ENCODE measurements around the gene CIBAR2.

The CIBAR2 gene

DNA sequence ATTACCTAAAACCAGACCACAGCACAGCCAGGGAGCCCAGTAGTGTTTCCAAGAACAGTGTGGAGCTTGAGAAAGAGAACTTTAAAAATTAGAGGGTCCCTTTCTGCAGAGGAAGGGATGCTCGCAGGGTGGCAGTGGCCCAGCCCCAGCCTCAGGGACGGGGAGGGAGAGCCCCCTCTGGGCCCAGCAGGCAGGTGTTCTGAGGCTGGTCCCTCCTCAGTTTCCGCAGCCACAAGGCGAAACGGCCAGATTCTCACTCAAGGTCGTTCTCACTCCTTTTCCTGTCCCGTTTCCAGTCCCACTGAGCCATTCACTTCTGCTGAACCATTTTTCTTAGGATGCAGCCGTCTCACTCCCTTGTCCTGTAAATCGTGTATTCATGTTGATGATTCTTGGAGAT lies 20.0 kb downstream of the CIBAR2 start:
- peaks cover 23% of the 10 kb centered on the region for H3K4me1 Mint-ChIP-seq (ENCODE audit: low read depth)
- intact Hi-C loops (cut with micrococcal nuclease), result no loop called here
- peaks cover 35% of the 10 kb centered on the region for H3K36me3 Mint-ChIP-seq (ENCODE audit: low read depth)
- H3K27me3 Mint-ChIP-seq, result peaks cover 10% of the 10 kb centered on the region
- H3K4me3 Mint-ChIP-seq, result no peak overlapping the region
- H3K9me3 Mint-ChIP-seq, result no peaks in the 10 kb centered on the region
- no peak overlapping the region for H3K27ac Mint-ChIP-seq

DNA sequence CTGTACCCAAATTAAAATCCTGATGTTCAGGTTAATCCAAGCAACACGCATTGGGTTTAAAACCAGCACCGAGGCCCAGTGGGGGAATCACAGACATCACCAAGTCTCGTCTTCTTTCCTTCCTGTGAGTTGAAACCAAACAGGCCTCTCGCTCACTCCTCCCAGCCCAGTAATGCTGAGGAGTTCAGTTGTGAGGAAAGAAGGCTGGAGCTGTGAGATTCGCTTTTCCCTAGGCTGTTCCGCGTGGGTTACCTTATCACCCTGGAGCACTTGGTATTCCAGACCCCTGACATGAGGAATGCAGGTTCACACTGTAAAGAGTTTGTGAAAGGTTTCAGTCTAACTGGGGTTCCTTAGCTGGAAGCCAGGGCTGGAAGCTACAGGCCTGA lies 20.8 kb downstream of the CIBAR2 start:
- Mint-ChIP-seq H3K4me1 (ENCODE audit: low read depth) (peaks cover 31% of the 10 kb centered on the region), H3K27me3 (peaks cover 9% of the 10 kb centered on the region), H3K4me3 (no peak overlapping the region), H3K27ac (no peak overlapping the region), H3K9me3 (no peaks in the 10 kb centered on the region), H3K36me3 (ENCODE audit: low read depth) (peaks cover 43% of the 10 kb centered on the region)
- intact Hi-C loops (cut with micrococcal nuclease), result no loop called here

DNA sequence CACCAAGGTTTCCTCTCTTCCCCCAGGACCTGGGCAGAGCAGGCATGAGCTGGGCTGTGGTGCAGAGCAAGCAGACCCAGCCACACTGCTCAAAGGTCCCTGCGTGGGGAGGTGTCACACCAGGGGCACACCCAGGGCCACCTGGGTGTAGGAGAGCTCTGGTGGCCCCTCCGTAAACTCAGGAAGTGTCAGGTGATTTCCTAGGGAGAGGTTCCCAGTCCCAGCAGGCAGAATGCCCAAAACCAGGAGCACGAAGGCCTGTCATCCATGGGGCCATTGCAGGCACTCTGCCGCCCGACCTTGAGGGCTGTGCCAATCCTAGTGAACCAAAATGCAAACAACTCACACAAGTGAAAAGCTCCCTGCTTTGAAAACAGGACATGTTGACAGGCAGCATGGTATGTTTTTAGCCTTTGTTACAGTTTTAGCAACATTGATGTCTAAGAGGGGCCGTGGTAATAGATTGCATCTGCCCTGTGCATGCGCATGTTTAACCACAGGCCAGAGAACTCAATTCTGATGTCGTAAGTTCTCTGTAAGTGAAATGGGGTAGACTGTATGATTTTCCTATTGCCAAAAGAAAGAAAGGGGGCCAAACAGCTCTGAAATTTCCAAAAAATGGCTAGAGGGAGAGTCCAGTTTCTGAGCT lies 21.3 kb downstream of the CIBAR2 start:
- H3K27ac Mint-ChIP-seq, result no peak overlapping the region
- peaks cover 34% of the 10 kb centered on the region for H3K4me1 Mint-ChIP-seq (ENCODE audit: low read depth)
- H3K9me3 Mint-ChIP-seq, result no peaks in the 10 kb centered on the region

DNA sequence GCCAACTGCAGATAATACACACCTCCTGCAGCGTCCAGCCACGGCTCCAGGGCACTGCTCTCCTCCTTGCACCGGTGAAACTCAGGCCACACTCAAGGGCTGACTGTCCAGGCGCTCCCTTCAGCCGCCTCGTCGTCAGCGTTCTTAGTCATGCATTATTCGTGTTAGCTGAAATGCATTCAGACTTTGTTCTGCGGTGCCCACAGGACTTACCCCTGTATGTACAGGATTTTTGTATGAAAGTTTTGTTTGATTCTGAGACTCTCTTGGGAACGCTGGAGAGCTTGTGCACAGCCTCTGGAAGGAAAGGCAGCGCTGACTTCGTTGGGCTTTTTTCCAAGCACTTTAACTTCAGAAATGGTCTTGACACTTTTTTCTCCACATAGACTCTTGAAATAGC lies 22.1 kb downstream of the CIBAR2 start:
- H3K9me3 Mint-ChIP-seq, result no peaks in the 10 kb centered on the region
- no peak overlapping the region for H3K27ac Mint-ChIP-seq
- intact Hi-C loops (cut with micrococcal nuclease), result no loop called here
- H3K27me3 Mint-ChIP-seq, result peaks cover 9% of the 10 kb centered on the region
- H3K36me3 Mint-ChIP-seq (ENCODE audit: low read depth), result peaks cover 54% of the 10 kb centered on the region
- H3K4me1 Mint-ChIP-seq (ENCODE audit: low read depth), result peaks cover 37% of the 10 kb centered on the region
- no peak overlapping the region for H3K4me3 Mint-ChIP-seq

More for the DNA sequence above, 21.3 kb downstream of the CIBAR2 start:
- Mint-ChIP-seq H3K4me3 (no peak overlapping the region), H3K27me3 (peaks cover 9% of the 10 kb centered on the region), H3K36me3 (ENCODE audit: low read depth) (peaks cover 46% of the 10 kb centered on the region)
- intact Hi-C loops (cut with micrococcal nuclease), result no loop called here

DNA sequence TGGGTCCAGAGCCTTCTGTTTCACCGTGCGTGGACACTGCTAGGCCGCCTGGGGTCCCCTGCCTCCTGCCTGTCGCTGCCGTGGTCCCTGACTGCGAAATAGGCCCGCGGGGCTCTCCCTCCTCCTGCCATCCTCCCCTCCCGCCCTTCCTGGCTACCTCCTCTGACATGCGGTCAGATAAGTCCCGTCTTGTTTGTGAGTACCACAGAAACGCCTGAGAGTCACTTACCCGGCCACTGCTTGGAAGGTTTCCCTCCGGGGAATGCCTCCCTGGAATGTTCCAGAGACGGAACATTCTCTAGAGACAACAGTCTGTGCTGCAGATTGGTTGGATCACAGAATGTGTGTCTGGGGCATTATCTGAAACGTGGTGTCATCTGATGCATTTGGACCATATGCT lies 22.7 kb downstream of the CIBAR2 start:
- intact Hi-C loops (cut with micrococcal nuclease), result loop anchor here (5.0 to 10.0 kb wide), 4 partner anchors 42 to 335 kb away; partner anchors contain the start of gene KIAA0513
- Mint-ChIP-seq H3K9me3 (no peaks in the 10 kb centered on the region), H3K27me3 (peaks cover 3% of the 10 kb centered on the region), H3K27ac (no peak overlapping the region), H3K36me3 (ENCODE audit: low read depth) (peaks cover 60% of the 10 kb centered on the region), H3K4me1 (ENCODE audit: low read depth) (peaks cover 41% of the 10 kb centered on the region), H3K4me3 (no peak overlapping the region)

DNA sequence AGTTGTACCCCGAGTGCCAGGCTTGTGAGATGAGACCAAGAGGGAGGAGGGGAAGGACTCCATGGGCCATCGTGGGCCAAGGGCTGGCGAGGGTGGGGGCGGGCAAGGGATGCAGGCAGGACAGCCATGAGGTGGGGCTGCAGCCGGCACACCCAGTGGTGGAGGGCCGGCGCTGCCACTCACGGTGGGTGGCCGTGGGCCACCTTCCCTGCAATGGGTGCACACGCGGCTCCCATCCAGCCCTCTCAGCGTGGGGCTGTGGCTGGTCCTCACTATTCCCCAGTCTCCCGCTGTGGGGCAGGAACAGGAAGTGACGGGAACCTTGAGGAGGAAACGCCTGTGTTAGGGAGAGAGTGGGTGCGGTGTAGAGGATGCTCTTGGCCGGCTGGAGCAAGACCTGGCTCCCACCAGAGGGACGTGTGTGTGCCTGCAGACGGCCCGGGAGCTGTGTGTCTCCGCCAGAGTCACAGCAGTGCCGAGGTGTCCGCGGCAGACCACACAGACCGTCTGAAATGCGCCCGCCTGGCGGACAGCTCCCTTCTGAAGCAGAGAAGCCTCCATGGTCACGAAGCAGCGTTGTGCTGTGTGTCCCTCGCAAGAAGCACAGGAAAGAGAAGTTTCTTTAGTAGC lies 23.6 kb downstream of the CIBAR2 start:
- intact Hi-C loops (cut with micrococcal nuclease), result loop anchor here (5.0 to 10.0 kb wide), 4 partner anchors 41 to 334 kb away; partner anchors contain the start of gene KIAA0513
- Mint-ChIP-seq H3K4me3 (no peak overlapping the region), H3K36me3 (ENCODE audit: low read depth) (peaks cover 60% of the 10 kb centered on the region)

DNA sequence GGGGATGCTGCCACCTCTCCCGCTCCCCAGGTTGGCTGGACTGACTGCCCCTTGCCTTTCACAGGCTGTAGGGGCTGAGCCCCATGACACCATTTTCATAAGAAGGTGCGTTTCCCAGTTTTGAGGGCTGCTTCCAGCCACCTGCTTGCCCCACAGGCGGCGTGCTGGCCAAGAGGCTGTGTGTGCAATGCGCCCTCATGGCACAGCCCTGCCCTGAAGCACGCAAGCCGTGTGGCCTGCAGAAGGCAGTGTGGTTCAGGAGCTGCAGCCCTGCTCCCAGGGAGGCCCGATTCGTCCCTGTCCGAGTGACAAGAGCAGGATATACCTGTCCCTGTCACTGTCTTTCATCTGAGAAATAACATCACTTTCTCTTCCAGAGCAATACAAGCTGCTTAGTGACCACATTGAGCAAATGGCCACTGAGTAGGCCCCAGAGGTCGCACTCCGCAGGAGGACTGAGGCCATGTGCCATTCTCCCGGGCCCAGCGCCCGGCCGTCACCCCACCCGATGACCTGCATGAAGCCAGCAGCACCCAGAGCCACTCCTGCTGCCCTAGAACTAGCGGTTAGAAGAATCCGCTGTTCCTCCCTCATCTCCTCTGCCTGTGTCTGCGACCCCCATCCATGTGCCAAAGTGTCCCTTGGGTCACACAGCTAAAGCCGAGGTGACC lies 24.2 kb downstream of the CIBAR2 start:
- Mint-ChIP-seq H3K4me1 (ENCODE audit: low read depth) (peaks cover 50% of the 10 kb centered on the region), H3K9me3 (no peaks in the 10 kb centered on the region), H3K27ac (peak overlapping the region; percentile 23), H3K36me3 (ENCODE audit: low read depth) (peaks cover 60% of the 10 kb centered on the region), H3K27me3 (peaks cover 2% of the 10 kb centered on the region), H3K4me3 (no peak overlapping the region)
- intact Hi-C loops (cut with micrococcal nuclease), result loop anchor here (5.0 to 10.0 kb wide), 4 partner anchors 41 to 333 kb away; partner anchors contain the start of gene KIAA0513

More for the DNA sequence above, 23.6 kb downstream of the CIBAR2 start:
- no peaks in the 10 kb centered on the region for H3K9me3 Mint-ChIP-seq
- peaks cover under 1% of the 10 kb centered on the region for H3K27me3 Mint-ChIP-seq
- H3K27ac Mint-ChIP-seq, result peak overlapping the region; percentile 23
- peaks cover 43% of the 10 kb centered on the region for H3K4me1 Mint-ChIP-seq (ENCODE audit: low read depth)

DNA sequence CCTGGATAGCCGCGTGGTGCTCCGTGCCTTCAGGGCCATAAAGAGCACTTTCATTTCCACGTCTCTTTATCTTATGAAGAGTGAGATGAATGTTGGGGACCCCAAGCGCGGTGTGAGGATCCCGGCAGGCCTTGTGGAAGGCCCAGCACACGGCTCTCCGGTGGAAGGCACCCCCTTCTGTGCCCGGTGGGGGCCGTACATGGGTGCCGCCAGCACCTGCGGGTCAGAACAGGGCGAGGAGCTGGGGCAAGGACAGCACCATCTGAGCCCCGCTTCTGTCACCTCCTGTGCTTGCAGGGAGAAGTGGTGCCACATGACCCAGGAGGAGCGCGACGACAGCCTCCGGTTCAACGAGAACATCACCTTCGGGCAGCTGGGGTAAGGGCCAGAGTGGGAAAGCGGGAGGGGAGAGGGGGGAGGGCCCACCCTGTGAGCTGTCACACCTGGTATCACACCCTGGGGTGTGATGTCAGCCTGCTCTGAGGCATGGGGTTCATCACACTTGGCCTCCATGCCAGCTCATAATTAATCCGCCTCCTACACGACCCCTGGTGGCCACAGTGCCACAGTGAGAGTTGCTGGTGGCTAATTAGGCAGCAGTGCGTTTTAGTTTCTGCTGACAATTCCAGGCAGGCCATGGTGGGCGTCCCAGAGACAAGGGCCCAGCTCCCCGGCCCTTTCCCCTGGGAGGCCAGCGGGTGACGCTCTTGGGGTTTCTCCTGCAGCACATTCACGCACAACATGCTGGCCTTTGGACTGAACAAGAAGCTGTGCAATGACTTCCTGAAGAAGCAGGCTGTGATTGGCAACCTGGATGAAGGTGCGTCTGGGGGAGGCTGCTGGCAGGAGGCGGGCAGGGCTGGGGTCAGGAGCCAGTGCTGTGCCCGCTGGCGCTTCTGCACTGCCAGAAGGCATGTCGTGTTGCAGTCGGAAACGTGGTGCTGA lies 25.7 kb downstream of the CIBAR2 start:
- H3K36me3 Mint-ChIP-seq (ENCODE audit: low read depth), result peaks cover 70% of the 10 kb centered on the region
- no peak overlapping the region for H3K27ac Mint-ChIP-seq
- intact Hi-C loops (cut with micrococcal nuclease), result loop anchor here (5.0 to 10.0 kb wide), 4 partner anchors 39 to 332 kb away; partner anchors contain the start of gene KIAA0513
- H3K4me1 Mint-ChIP-seq (ENCODE audit: low read depth), result peaks cover 64% of the 10 kb centered on the region
- H3K27me3 Mint-ChIP-seq, result peaks cover 7% of the 10 kb centered on the region
- H3K4me3 Mint-ChIP-seq, result no peak overlapping the region
- no peaks in the 10 kb centered on the region for H3K9me3 Mint-ChIP-seq

DNA sequence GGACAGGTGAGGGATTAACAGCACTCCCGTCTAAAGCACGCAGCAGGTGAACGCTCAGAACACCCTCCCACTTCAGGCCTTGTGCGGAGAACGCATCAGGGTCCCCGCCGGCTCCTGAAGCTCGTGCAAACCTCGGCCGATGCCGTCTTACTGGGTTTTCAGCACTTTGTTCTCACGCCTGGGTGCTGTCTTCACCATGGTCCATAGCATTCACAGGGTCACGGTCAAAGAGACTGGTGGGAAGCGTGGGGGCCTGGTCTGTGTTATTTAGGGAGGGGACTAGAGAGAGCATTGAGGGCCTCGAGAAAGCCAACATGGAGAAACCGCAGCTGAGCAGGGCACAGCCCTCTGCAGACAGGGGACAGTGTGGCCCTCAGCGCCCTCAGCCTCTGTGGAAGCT lies 26.6 kb downstream of the CIBAR2 start:
- Mint-ChIP-seq H3K27ac (no peak overlapping the region), H3K4me1 (ENCODE audit: low read depth) (peaks cover 63% of the 10 kb centered on the region), H3K9me3 (no peaks in the 10 kb centered on the region), H3K27me3 (peaks cover 7% of the 10 kb centered on the region), H3K36me3 (ENCODE audit: low read depth) (peaks cover 78% of the 10 kb centered on the region), H3K4me3 (no peak overlapping the region)
- intact Hi-C loops (cut with micrococcal nuclease), result loop anchor here (5.0 to 10.0 kb wide), 4 partner anchors 38 to 331 kb away; partner anchors contain the start of gene KIAA0513

DNA sequence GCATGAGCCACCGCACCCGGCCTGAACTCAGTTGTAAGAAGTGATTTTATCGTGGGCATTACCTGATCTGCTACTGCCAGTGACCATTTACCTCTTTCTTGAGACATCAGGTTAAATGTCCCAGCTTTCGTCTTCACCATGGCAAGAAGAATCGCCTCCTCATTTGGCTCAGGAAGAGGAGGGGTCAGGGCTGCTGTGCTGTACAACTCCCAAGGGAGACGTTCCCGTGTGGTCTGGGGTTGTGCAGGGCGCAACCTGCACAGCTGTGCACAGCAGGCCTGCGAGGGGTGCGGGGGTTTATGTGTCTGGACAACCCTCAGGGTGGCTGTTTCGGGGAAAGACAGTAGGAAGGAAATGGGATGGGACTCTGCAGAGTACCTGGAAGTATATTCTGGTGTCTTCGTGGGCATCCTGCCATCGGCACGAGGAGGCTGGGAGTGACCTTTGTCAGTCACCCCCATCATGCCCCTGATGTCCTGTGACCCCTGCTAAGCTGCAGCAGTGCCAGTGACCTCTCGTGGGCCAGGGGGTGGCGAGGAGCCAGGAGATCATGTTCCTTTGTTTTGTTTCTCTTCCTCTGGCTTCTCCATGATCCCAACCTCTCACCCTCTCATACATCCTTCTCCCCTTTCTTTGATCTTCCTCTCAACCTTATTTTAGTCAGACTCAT lies 27.3 kb downstream of the CIBAR2 start:
- no peak overlapping the region for H3K4me3 Mint-ChIP-seq
- intact Hi-C loops (cut with micrococcal nuclease), result loop anchor here (5.0 to 10.0 kb wide), 4 partner anchors 38 to 330 kb away; partner anchors contain the start of gene KIAA0513
- peaks cover 55% of the 10 kb centered on the region for H3K4me1 Mint-ChIP-seq (ENCODE audit: low read depth)
- H3K27me3 Mint-ChIP-seq, result peaks cover 7% of the 10 kb centered on the region
- no peak overlapping the region for H3K27ac Mint-ChIP-seq
- H3K9me3 Mint-ChIP-seq, result no peaks in the 10 kb centered on the region
- peaks cover 77% of the 10 kb centered on the region for H3K36me3 Mint-ChIP-seq (ENCODE audit: low read depth)

DNA sequence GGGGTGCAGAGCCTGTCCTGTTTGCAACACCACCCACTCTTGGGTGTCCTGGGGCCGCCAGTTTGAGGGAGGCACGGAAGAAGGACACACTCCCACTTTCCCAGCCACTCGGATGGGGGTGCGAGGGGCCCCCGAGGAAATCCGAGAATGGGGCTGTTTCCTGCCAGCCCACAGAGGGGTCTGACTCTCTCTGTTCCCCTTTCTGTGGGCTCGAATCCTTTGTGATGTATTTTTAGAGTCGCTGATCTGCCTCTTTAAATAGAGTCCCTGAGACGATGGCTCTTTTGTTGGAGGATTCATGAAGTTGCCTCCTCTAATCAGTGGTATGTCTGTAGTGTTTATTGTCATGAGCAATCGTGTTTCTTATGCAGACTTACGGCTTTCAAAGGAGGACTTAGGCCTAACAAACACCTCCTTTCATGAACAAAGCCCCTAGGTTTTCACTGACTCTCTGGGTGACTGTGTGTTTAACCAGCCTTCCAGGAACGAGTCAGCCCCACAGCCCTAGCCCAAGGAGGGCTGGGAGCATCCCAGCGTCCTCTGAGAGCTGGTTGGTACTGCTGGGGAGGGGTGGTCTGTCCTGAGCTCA lies 29.1 kb downstream of the CIBAR2 start:
- no peaks in the 10 kb centered on the region for H3K9me3 Mint-ChIP-seq
- peak overlapping the region; percentile 45 for H3K27ac Mint-ChIP-seq
- peaks cover 7% of the 10 kb centered on the region for H3K27me3 Mint-ChIP-seq
- H3K4me3 Mint-ChIP-seq, result peak overlapping the region; percentile 30
- H3K4me1 Mint-ChIP-seq (ENCODE audit: low read depth), result peaks cover 44% of the 10 kb centered on the region
- H3K36me3 Mint-ChIP-seq (ENCODE audit: low read depth), result peaks cover 77% of the 10 kb centered on the region
- intact Hi-C loops (cut with micrococcal nuclease), result loop anchor here (10.0 kb wide), 2 partner anchors 58 to 328 kb away; partner anchors contain the start of gene KIAA0513

DNA sequence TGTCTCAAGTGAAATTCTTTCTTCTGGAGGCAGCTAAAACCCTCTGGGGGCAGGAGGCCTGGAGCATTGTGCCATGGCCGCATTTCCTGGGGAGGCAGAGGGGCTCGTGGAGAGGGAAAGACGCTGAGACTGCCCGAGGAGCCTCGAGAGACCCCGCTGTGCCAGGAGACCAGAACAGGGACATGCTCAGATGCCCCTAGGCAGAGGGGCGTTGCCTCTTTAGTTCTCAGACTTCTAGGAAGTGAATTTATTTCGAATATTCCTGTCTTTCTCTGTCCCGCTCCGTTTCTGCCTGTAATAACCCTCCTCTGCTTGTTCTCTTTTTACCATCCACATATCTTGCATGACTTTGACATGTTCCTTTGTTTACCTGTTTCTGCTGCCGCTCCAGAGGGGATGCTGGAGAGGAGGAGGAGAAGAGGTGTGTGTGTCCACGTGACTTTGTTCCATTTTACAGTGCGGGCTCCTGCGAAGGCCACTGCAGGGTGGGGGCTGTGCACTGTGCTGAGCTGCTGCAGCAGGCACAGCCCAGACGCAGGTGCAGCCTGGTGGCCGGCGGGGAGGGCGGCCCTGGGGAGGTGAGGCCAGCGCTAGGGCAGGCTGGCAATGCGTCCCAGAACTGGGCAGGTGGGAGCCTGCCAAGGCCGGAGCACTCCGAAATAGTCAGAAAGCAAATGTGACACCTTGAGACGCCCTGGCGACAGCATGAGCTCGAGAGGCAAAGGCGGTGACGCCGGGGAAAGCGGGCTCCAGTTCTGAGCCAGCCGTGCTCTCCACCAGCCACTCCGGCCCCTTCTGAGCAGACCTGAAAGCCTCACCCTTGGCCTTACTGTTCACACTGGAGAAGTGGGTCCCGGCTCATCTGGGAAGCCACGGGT lies 29.9 kb downstream of the CIBAR2 start:
- peaks cover 47% of the 10 kb centered on the region for H3K4me1 Mint-ChIP-seq (ENCODE audit: low read depth)
- intact Hi-C loops (cut with micrococcal nuclease), result loop anchor here (10.0 kb wide), 2 partner anchors 58 to 328 kb away; partner anchors contain the start of gene KIAA0513
- H3K27me3 Mint-ChIP-seq, result peaks cover 7% of the 10 kb centered on the region
- H3K9me3 Mint-ChIP-seq, result no peaks in the 10 kb centered on the region
- peak overlapping the region; percentile 45 for H3K27ac Mint-ChIP-seq
- H3K36me3 Mint-ChIP-seq (ENCODE audit: low read depth), result peaks cover 77% of the 10 kb centered on the region
- peak overlapping the region; percentile 30 for H3K4me3 Mint-ChIP-seq
